Peyer's patch (tissue), 4 donors: ENCODE data around the gene EFNB2. TPM values are rescaled to one million over a fixed set of nuclear protein-coding genes. Genes with fewer than 3 reads are reported as not detected.

Experiments used
- DNase-seq, 3 donors: peaks; one replicate each; pipeline ENCODE4 v3.0.0-alpha.2; 2017 to 2019
- H3K27ac ChIP-seq, 4 donors: fragments of 200-600 bp; sonication (generic); one replicate each; pipeline ENCODE4 v1.5.1; 2016 to 2019
- H3K27me3 ChIP-seq, 2 donors: fragments of 200-600 bp; sonication (generic); one replicate each; pipeline ENCODE4 v1.5.1; 2019
- H3K36me3 ChIP-seq, 3 donors: fragments of 200-600 bp; sonication (generic); one replicate each; pipeline ENCODE4 v1.5.1; 2016 to 2019
- H3K4me1 ChIP-seq, 4 donors: fragments of 200-600 bp; sonication (generic); one replicate each; pipeline ENCODE4 v1.5.1; 2016 to 2019
- H3K4me3 ChIP-seq, 4 donors: fragments of 200-600 bp; sonication (generic); 1 replicate in 3 of 4; 2 replicates in 1 of 4; pipeline ENCODE4 v1.5.1; 2016 to 2019; ENCODE audit warnings: mild to moderate bottlenecking in 1 of 4
- H3K9me3 ChIP-seq, 4 donors: fragments of 200-600 bp; sonication (generic); one replicate each; pipeline ENCODE4 v1.5.1; 2016 to 2019; ENCODE audit warnings: mild to moderate bottlenecking in 1 of 4
- POLR2A ChIP-seq, 2 donors: fragments of 450-650 bp; IDR thresholded peaks; one replicate each; pipeline ENCODE4 v1.5.1; 2017; ENCODE audit warnings: antibody characterized with exemption in 2 of 2, mild to moderate bottlenecking in 2 of 2, moderate library complexity in 2 of 2
- total RNA-seq, 4 donors: library from RNA; depleted of rRNA; stranded (reverse); fragments of >200 nt; gene quantifications; one replicate each; pipeline ENCODE4 v1.1.0, GENCODE V29; 2016
- TF ChIP-seq, protein P1 (sequence below), 6 experiments: fragments of 450-650 bp in 4 of 6; fragments of 200-600 bp in 2 of 6; sonication (generic) in 1 of 6; IDR thresholded peaks; one replicate each; pipeline ENCODE4 v1.5.1; 2017 to 2019; ENCODE audit warnings: antibody characterized with exemption in 6 of 6, mild to moderate bottlenecking in 3 of 6, moderate library complexity in 1 of 6

EFNB2 gene, protein sequence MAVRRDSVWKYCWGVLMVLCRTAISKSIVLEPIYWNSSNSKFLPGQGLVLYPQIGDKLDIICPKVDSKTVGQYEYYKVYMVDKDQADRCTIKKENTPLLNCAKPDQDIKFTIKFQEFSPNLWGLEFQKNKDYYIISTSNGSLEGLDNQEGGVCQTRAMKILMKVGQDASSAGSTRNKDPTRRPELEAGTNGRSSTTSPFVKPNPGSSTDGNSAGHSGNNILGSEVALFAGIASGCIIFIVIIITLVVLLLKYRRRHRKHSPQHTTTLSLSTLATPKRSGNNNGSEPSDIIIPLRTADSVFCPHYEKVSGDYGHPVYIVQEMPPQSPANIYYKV
- total RNA-seq, result 10 to 100 TPM in 3 of 4 donors, 1 to 10 TPM in 1; 5.8 to 38.9 (median 30.2) TPM

DNA sequence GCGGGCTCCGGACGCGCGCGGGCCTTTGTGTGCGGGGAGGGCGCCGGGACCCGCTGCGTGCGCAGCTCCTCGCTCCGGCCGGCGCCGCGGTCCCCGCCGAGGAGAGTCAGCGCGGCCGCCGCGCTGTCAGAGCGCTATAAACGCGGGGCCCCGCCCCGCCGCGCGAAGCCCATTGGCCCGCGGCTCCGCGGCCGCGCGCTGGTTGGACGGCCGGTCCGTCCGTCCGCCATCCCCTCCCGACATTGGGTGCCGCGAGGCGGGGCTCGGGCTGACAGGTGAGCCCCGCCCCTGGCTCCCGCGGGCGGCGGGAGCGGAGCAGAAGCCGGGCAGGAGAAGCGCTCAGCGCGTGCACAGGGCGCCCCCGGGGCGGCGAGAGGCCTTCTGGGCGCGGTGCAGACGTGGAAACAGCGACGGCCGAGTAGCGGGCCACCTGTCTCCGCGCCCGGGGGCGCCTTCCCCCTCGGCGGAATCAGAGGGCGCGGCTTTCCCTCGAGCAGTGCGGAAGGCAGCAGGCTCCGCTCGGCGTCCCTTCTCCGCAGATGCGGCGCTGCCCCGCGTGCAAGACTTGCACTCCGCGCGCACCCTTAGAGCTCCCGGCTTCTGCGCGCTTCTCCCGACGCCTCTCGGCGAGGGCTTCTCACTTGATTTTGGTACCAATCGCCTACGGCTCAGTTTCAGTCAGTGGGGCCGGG is at the start of gene EFNB2:
Gene EFNB2 (minus strand): TSS at position 111 of the 692 bp plus-strand sequence. CDS start 698 bp downstream, outside the sequence.
- Histone ChIP-seq H3K4me1 (peaks cover 0 to 13% (median 10%) of the 10 kb centered on the region in 4 donors), H3K36me3 (peaks cover 0 to 2% (median 0%) of the 10 kb centered on the region in 3 donors), H3K4me3 (peak within 1 kb of the TSS; percentile 49 to 88 (median 72)), H3K27me3 (no peaks in the 10 kb centered on the region), H3K27ac (peak within 1 kb of the TSS; percentile 64 to 89 (median 78)), H3K9me3 (no peaks in the 10 kb centered on the region)
- DNase-seq, result peak; percentile 83 to 96 (median 95)
- TF ChIP-seq POLR2A (IDR thresholded peaks at IDR 0.05), result peak; percentile 73 to 91
- TF ChIP-seq, protein P1, sequence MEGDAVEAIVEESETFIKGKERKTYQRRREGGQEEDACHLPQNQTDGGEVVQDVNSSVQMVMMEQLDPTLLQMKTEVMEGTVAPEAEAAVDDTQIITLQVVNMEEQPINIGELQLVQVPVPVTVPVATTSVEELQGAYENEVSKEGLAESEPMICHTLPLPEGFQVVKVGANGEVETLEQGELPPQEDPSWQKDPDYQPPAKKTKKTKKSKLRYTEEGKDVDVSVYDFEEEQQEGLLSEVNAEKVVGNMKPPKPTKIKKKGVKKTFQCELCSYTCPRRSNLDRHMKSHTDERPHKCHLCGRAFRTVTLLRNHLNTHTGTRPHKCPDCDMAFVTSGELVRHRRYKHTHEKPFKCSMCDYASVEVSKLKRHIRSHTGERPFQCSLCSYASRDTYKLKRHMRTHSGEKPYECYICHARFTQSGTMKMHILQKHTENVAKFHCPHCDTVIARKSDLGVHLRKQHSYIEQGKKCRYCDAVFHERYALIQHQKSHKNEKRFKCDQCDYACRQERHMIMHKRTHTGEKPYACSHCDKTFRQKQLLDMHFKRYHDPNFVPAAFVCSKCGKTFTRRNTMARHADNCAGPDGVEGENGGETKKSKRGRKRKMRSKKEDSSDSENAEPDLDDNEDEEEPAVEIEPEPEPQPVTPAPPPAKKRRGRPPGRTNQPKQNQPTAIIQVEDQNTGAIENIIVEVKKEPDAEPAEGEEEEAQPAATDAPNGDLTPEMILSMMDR (IDR thresholded peaks at IDR 0.05), result peak in 2 of 6 experiments; percentile 41 to 46

DNA sequence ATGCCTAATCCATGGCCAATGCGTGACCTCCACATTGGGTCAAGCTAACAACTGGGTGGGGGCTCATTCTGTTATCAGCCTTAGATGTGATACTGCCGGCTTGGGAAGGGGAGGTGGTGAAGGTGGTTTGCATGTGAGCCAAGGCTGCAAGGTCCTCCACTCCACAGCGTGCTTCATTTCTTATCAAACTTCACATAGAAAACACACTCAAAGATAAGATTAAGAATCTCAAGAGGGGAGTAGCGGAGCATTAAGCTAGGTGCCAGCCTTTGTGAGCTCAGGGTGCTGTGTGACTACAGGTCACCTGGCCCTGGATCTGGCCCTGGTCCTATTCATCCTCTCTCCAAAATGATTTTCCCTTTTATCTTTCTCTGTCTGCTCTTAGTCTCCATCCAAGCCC is 45.8 kb upstream of the EFNB2 start:
- H3K4me1 ChIP-seq, result no peaks in the 10 kb centered on the region
- peaks cover 0 to 9% (median 3%) of the 10 kb centered on the region in 4 donors for H3K9me3 ChIP-seq
- H3K36me3 ChIP-seq, result no peaks in the 10 kb centered on the region
- H3K4me3 ChIP-seq, result no peak overlapping the region
- H3K27me3 ChIP-seq, result no peaks in the 10 kb centered on the region
- TF ChIP-seq, protein P1 (IDR thresholded peaks at IDR 0.05), result no peak
- TF ChIP-seq POLR2A (IDR thresholded peaks at IDR 0.05), result no peak
- DNase-seq, result no peak
- H3K27ac ChIP-seq, result no peak overlapping the region

DNA sequence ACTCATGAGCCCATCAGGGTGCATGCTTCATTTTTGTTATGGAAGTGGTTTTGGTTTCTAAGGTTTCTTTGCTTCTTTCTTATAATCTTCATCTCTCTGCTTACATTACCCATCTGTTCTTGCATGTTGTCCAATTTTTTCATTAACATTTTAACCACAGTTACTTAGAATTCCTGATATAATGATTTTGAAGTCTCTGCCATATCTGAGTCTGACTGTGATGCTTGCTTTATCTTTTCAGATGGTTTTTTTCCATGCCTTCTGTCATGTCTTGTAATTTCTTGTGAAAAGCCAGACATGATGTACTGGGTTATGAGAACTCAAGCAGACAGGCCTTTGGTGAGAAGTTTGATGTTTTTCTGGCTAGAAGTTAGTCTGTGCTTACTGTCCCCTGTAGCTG is 40.4 kb upstream of the EFNB2 start:
- no peak overlapping the region for H3K27ac ChIP-seq
- DNase-seq, result no peak
- TF ChIP-seq, protein P1 (IDR thresholded peaks at IDR 0.05), result no peak
- TF ChIP-seq POLR2A (IDR thresholded peaks at IDR 0.05), result no peak

DNA sequence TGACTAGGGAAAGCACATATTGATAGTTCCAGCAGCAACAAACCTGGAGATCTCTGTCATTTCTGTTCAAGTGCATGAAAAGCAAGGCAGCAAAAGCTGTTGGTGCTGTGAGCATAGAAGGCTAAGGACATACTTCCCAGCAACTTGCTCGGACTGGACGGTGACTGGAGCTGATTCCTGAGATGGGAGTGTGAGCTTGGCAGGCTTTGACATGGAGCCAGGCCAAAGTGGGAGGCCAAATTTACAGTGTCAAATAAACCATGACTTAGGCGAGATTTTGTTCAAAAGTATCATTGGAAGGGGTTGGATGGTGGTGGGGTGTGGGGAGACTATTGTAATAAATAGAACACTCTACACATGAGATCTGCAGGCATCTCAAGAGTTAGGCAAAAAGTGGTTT is 38.4 kb upstream of the EFNB2 start:
- Histone ChIP-seq H3K27me3 (no peaks in the 10 kb centered on the region), H3K9me3 (no peaks in the 10 kb centered on the region), H3K36me3 (no peaks in the 10 kb centered on the region), H3K4me1 (no peaks in the 10 kb centered on the region), H3K27ac (peak overlapping the region in 1 of 4 donors; percentile 22), H3K4me3 (no peak overlapping the region)
- DNase-seq, result no peak
- TF ChIP-seq, protein P1 (IDR thresholded peaks at IDR 0.05), result no peak
- TF ChIP-seq POLR2A (IDR thresholded peaks at IDR 0.05), result no peak

More for the DNA sequence above, 40.4 kb upstream of the EFNB2 start:
- no peaks in the 10 kb centered on the region for H3K4me1 ChIP-seq
- no peaks in the 10 kb centered on the region for H3K36me3 ChIP-seq
- H3K9me3 ChIP-seq, result no peaks in the 10 kb centered on the region
- no peaks in the 10 kb centered on the region for H3K27me3 ChIP-seq
- H3K4me3 ChIP-seq, result no peak overlapping the region

DNA sequence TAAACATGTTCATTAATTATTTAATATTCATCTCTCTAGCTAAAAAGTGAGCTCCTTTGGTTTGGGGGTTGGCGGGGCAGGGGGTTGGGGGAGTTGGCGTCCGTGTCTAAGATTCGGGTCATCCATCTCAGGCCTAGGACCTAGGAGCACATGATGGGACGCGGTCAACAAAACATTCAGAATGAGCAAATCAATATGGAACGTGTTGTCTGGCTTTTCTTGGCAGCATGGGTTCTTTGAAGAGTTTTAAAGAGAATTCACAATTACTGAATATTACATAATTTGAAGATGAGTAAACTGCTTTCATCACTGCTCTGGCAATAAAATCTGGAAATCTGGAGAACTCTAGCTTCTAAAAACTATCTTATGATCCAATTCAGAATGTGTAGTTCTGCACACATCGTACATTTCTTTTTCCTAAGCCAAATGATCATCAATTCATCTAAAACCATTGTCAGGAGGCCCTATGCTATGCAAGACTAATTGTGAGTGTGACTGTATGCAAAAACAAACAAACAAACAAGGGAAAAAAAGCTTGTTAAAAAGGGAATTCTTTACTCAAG is 37.9 kb upstream of the EFNB2 start:
- H3K4me1 ChIP-seq, result peaks cover 0 to 4% (median 0%) of the 10 kb centered on the region in 4 donors
- H3K9me3 ChIP-seq, result no peaks in the 10 kb centered on the region
- H3K4me3 ChIP-seq, result no peak overlapping the region
- peak overlapping the region in 2 of 4 donors; percentile 9 to 22 for H3K27ac ChIP-seq
- H3K27me3 ChIP-seq, result no peaks in the 10 kb centered on the region
- no peak for DNase-seq
- TF ChIP-seq POLR2A (IDR thresholded peaks at IDR 0.05), result no peak
- TF ChIP-seq, protein P1 (IDR thresholded peaks at IDR 0.05), result no peak
- H3K36me3 ChIP-seq, result no peaks in the 10 kb centered on the region
